ENCODE data around the gene TXNDC5.
"Not testable (repeated sequence)": the region's sequence is repeated elsewhere in the genome, so short reads cannot be mapped to it uniquely, and the experiment has no call there.

Gene TXNDC5

GRCh38 chr6:7912736-7913517, 2.3 kb upstream of the TXNDC5 start:
- no peak for FAIRE-seq

DNA sequence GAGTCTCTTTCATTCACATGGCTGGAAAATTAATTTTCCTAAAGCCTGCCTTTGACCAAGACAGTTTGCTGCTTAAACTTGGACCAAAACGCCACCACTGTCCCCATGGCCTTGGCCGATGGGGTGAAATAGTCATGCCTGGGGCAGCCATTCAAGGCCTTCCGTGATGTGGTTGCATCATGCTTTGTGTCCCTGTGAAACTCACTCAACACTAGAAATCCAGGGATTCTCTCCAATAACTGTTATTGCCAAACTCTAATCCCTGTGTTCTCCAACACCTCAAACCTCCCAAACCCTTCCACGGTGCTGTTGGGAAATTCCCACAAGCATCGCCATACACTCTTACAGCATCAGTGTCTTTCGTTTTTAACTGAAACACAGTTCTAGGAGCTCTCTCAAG, 1.4 kb upstream of the TXNDC5 start:
- no peak for FAIRE-seq

DNA sequence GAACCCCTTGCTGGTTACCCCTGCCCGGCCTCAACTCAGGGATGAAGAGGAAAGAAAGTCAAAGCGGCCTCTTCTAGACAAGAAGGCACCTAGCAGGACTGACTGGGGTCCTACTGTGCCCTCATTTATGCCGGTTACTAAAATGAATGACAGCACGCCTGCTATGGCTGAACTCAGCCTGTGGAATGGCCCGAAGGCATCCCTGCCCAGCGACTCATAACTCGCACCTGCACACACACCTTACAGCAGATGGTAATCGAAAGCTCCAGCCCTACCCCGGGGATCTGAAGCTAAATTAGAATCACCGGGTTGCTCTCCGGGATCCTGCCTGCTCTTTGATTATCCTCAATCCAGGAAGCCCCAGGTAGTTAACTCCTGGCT, 747 bp upstream of the TXNDC5 start:
- FAIRE-seq = no peak

GRCh38 chr6:7910298-7910653, 312 bp downstream of the TXNDC5 start:
- no peak for FAIRE-seq

- no peak for FAIRE-seq
Measured at GRCh38 chr6:7909323-7910276, 988 bp downstream of the TXNDC5 start.

DNA sequence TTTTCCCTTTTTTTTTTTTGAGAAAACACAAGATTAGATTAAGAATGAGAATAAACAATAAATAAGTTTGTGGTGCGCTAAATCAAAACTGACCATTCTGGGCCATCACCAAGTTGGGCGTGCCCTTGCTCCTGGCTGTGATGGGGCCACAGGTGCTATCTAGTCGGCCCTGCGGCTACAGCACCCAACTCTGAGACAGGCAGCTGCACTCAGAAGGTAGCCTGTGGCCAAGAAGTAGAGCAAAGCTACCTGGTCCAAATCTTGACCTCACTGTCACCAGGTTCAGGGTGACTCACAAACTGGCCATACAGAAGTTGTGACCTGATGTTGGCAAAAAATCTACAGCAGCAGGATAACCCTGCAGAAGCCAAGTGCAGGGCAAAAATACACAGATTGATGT, 3.4 kb downstream of the TXNDC5 start:
- no peak for FAIRE-seq

DNA sequence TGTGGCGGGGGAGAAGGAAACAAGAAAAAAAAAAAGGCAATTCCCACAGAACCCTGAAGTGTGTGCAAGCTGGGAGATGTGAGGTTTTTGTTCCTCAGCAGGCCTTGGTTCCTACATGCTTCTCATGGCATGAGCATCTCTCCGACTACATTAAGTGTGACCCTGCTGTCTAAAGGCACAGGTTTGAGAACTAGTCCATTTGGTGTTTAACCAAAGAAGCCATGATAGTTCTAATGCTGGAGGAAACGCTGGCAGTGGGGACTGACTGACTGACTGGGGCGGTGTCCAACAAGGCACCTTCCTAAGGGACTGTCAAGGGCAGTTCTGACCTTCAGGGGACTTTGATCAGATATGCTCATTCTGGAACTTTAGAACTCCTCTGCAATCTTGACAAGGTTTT, 3.8 kb downstream of the TXNDC5 start:
- FAIRE-seq = no peak

DNA sequence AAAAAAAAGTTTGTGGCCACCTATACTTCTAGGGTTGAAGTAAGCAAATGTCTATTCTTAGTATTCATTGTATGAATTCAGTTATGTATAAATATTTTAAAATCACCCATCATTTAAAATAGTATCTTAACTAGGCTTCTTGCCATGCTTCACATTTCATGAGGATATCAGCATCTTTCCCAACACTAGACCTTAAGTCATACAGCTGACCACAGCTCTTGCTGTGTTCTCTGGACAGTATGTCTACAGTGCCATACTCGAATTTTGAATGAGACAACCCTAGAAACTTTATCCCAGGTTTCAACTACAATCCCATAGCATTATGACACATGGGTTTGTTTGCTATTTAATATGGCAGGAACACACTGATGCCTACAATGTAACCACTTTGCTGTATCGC, 5.2 kb downstream of the TXNDC5 start:
- FAIRE-seq = no peak

DNA sequence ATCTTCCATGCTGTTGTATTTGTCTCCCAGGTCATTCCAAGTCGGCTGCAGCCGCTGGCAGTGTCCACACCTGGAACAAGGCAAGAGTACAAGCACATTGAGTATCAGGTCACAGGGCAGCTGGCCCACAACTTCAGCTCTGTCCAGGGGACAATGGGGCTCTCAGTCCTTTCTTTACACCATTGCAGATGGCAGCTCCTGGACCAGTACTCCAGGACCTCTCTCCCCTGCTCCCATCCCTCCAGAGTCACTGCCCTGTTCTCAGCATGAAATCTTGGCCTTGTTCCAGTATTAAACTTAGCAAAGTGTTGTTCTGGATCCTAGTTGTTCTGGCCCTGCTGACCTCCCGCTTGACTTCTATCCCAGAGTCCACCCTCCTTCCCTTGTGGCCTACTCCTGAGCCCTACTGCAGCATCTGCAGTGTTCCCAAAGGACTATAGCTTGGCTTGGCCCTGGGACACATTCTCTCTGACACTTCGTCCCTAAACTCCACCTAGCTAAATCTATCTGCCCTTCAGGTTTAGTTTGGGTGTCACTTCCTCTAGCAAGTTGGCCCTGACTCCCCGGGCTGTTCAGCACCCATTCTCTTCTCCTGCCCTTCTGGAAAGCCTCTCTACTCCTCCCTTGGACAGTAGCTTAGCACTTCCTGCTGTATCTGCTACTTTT, 5.8 kb downstream of the TXNDC5 start:
- FAIRE-seq = no peak

DNA sequence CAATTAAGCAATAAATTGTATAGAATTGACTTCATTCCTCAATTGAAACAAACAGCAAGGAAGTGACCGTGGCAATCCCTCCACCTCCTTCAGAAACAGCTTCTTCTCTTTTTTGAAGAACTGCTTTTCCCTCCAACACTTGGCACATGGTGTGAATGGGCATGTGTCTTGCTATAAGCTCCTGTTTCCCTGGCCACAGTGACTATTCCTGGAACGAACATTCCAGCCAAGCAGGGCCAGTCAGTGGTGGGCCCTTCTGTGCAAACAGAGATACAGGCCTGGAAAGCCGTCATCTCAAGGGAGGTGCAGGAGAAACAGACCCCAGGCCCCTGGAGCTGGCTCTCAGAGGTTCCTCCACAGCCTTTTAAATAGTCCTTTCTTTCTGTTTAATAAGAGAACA, 6.9 kb downstream of the TXNDC5 start:
- no peak for FAIRE-seq

DNA sequence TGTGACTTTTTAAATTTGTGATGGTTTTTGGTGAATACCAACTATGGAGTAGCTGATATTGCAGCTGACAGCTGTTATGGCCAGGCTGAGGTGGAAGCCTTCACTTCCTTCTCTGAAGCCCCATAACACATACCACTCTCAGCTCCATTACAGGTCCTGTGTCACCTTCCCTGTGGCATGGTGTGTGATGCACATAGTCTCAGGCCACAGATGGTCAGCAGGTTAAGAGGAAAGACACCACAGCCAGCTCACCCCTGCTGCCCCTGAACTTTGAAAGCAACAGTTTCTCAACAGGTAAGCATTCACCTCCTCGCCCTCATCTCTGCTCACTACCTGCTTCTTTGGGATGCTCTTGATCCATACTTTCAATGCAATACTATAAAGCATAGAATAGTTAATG, 7.7 kb downstream of the TXNDC5 start:
- no peak for FAIRE-seq

DNA sequence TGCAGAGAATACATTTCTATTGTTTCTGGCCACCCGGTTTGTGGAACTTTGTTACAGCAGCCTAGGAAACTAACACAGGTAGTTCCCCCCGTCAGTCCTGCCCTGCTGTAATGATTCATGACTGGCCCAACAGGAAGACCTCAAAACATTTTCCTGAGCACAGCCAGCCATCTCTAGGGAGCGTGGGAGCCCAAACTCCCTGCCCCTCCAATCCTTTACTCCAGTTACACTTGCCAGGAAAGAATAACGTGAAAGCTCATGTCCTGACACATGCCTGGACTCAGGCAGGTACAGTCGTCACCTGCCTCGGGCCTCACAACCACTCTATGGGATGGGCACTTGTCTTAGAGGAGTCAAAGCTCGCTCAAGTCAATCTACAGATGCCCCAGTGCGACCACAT, 8.4 kb downstream of the TXNDC5 start:
- no peak for FAIRE-seq

DNA sequence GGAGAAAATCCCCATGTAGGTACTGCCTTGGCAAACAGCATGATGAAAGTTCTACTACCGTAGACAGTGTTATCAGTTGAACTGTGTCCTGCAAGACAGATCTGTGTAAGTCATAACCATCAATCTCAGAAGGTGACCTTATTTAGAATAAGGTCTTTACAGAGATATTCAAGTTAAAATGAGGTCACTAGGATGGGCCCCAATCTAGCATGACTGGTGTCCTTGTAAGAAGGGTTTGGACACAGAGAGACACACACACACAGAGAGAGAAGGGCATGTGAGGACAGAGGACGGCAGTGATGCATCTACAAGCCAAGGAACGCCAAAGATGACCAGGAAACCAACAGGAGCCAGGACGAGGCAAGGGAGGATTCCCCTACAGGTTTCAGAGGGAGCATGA, 8.8 kb downstream of the TXNDC5 start:
- FAIRE-seq = no peak

GRCh38 chr6:7901056-7901455, 9.5 kb downstream of the TXNDC5 start:
- FAIRE-seq = no peak

DNA sequence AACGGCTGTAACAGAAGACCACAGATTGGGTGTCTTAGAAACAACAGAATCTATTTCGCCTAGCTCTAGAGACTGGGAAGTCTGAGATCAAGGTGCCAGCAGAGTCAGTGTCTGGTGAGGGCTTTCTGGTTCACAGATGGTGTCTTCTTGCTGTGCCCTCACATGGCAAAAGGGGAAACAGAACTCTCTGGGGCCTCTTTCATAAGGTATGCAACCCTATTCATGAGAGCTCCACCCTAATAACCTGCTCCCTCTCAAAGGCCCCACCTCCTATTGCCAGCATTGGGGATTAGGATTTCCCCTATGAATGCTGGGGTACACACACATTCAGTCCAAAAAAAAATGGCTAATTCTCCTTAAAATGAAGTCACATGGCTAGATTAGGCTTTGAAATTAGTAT, 10.0 kb downstream of the TXNDC5 start:
- no peak for FAIRE-seq

DNA sequence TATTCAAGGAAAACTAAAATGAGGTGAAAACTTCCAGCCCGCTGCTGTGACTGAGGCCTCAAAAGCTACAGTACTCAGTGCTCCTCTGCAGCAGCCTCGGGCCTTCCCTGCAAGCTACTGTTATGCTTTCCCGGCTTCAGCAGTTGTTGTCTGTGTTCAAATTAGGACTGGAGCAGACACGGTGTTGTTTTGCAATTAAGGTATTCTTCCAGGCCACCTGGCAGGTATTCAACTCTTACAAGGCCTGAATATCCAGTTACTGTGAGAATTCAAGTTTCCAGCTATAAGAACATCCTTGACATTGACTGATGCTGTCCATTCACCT, 10.7 kb downstream of the TXNDC5 start:
- no peak for FAIRE-seq

- no peak for FAIRE-seq
Measured at GRCh38 chr6:7899101-7899888, 11.3 kb downstream of the TXNDC5 start.

GRCh38 chr6:7898193-7898586, 12.4 kb downstream of the TXNDC5 start:
- not testable (repeated sequence) for FAIRE-seq

DNA sequence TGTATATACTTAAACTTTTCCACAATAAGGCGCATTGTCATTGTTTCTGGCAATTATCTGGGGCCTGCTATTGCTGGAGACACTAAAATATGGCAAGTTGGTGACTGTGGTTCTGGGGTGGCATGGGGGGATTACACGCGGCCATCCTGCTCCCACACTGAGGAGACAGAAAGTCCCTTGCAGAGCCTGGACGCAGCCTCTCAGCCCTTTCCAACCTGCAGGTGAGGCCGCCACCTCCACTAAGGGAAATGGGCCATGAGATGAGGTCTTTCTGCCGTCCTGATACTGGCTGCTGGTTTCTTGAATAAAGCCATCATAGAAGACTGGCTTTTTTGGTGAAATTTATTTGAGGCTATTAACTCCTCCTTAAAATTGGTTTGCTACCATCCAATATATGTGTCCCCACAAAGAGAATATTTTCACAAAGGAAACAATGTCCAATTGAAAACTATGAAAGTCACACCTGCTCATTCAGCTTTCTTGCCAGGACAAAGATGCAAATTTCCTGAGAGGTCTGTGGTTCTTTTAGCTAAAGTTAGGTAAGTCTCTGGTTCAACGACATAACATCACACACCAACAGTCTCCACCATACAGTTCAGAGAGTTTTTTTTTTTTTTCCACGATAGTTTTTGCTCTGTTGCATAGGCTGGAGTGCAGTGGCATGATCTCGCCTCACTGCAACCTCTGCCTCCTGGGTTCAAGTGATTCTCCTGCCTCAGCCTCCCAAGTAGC, 13.0 kb downstream of the TXNDC5 start:
- FAIRE-seq = no peak

- FAIRE-seq = no peak
Measured at GRCh38 chr6:7896465-7896987, 14.1 kb downstream of the TXNDC5 start.

DNA sequence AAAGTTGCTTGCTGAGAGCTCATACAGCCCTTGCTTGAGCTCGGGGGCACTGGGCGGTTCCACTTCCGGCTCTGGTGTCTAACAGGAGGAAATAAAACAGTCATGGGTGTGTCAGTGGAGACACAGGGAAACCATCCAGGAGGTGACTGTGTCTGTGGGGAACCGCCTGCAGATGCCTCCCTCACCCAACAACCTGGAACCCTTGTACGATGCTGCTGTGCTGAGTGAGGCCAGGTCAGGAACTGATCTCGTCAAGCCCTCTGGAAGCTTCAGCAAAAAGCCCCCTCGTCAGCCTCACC, 15.5 kb downstream of the TXNDC5 start:
- no peak for FAIRE-seq

Measured in TTC549 (cell line).